Activated CD4-positive, alpha-beta T cell treated with anti-CD3 and anti-CD28 coated beads, Interleukin-2, amount 50 U/mL, for 48 hours (primary cell): ENCODE results near the gene NLGN2.

ENCODE experiments used
- DNase-seq, 2 experiments: peaks; one replicate each; pipeline ENCODE4 v3.0.0-alpha.2; 2020

NLGN2 gene

GRCh38 chr17:7466639-7467341 lies 59.1 kb downstream of the NLGN2 start:
- no peak for DNase-seq

- no peak for DNase-seq
Observed at GRCh38 chr17:7467498-7467897, 59.9 kb downstream of the NLGN2 start.

DNA sequence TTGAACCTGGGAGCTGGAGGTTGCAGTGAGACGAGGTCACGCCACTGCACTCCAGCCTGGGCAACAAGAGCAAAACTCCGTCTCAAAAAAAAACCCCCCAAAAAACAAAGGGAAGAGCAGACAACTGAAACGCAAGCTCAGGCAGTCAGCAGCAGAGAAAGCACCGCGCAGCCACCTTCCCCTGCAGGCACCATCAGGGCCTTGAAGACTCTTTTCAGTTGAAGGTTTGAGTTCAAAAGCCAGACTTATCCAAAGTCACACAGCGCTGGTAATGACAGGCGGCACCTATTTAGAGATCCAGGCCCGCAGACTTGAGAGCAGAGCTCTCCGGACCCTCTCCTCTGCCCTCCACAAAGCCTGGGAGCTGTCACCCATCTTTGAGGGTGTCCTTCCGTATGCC lies 60.6 kb downstream of the NLGN2 start:
- DNase-seq = no peak

GRCh38 chr17:7468804-7469389 lies 61.3 kb downstream of the NLGN2 start:
- no peak for DNase-seq
